ENCODE results near the gene MBP.
"Not testable (repeated sequence)": the region's sequence is repeated elsewhere in the genome, so short reads cannot be mapped to it uniquely, and the experiment has no call there.

MBP gene

GRCh38 chr18:76991021-76991688 is 141.4 kb downstream of the MBP start:
- TF ChIP-seq JUND (IDR thresholded peaks at IDR 0.05; ENCODE audit: low read depth): no peak
- in situ Hi-C loops (cut with HindIII; ENCODE audit: low pct_unique_long_range_greater_than_20kb, low sequenced_read_pairs): no loop called here
- DNase-seq (ENCODE audit: low read depth in 1 of 2, low spot score in 1 of 2): no peak

DNA sequence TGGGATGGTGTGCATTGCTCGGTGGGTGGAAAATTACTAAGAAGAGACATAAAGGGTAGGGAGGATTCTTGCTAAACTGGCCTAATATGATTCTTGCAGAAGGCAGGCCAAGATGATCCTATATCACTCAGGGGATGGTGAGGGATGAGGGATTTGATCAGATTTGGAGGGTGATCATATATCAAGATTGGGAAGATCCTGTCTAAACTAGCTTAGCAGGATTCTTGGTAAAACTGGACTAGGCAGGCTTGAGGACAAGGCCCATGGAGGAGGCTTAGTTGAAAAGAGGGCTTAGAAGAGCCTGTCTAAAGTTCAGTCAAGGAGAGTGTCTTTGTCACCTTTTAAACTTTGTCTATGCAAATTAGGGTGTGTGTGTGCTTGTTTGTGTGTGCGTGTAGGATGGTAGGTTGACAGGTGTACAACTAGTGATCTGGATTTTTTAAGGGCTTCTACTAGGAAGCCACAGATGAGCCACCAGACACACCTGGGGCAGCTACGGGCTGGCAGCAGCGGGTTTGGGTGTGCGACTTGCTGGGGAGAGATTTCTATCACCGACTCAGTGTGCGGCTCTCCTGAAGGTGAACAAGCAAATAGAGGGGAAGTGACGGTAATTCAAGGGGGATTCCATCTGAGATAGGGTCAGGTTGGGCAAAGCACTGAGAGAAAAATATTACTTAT is 142.1 kb downstream of the MBP start:
- DNase-seq (ENCODE audit: low read depth in 1 of 2, low spot score in 1 of 2); in situ Hi-C loops (cut with HindIII; ENCODE audit: low pct_unique_long_range_greater_than_20kb, low sequenced_read_pairs): not testable (repeated sequence)

DNA sequence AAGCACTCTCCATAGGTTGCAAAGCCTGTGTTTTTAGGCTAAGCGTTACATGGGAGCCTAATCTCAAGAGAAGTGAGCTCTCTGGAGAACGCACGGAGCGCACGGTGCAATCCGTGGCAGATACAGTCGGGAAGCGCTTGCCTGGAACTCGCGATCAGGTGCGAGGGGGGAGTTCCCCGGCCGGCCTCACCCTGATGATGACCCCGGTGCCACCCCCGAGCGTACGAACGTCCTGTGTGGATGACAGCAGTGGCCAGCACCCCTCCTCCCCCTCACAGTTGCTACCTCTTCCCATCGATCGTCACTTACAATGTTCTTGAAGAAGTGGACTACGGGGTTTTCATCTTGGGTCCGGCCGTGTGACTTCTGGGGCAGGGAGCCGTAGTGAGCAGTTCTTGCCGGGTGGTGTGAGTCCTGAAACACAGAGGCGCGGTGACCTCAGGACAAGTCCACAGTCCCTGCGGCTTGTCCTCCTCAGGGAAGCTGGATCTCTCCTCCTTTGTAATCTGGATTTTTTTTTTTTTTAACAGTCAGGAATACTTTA is 142.9 kb downstream of the MBP start:
- in situ Hi-C loops (cut with HindIII; ENCODE audit: low pct_unique_long_range_greater_than_20kb, low sequenced_read_pairs): no loop called here
- DNase-seq (ENCODE audit: low read depth in 1 of 2, low spot score in 1 of 2): no peak
- TF ChIP-seq JUND (IDR thresholded peaks at IDR 0.05; ENCODE audit: low read depth): no peak

- DNase-seq (ENCODE audit: low read depth in 1 of 2, low spot score in 1 of 2): no peak
- in situ Hi-C loops (cut with HindIII; ENCODE audit: low pct_unique_long_range_greater_than_20kb, low sequenced_read_pairs): no loop called here
- no peak for TF ChIP-seq JUND (IDR thresholded peaks at IDR 0.05; ENCODE audit: low read depth)
Measured at GRCh38 chr18:76988827-76989646, 143.5 kb downstream of the MBP start.

DNA sequence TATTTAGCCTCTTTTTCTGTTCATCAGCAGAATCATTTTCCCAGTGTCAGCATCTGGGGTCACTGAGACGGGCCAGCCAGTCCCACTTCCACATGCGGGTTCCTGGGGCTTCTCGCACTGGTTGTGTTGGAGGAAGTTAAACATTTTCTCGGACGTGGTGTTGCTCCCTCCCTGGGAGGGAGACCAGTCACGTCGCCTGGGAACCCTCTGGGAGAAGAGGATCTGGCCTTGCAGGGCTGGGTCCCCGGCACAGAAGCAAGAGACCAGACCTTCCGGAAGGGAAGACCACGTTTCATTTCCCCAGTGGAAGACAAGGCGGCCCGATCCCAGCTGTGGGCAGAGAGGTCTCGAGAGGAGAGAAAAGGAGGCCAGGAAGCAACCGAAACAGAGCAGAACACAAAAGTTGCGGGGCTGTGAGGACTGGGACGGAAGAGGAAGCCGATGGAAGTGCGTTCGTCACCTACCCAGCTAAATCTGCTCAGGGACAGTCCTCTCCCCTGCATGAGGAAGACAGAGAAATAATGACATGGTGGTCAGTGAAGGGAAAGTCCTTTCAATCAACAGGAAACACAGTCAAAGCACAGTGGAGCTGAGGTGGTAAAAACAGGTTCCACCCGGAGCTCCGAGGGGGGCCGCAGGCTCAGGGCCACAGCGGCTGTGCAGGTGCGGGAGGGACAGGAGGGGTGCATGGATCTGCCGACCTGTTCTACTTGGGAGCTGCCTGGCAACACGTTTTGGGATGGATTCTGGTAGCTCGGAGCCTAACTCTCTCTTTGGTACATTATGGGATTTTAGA is 144.4 kb downstream of the MBP start:
- no peak for TF ChIP-seq JUND (IDR thresholded peaks at IDR 0.05; ENCODE audit: low read depth)
- DNase-seq (ENCODE audit: low read depth in 1 of 2, low spot score in 1 of 2): no peak
- in situ Hi-C loops (cut with HindIII; ENCODE audit: low pct_unique_long_range_greater_than_20kb, low sequenced_read_pairs): no loop called here

- no peak for DNase-seq (ENCODE audit: low read depth in 1 of 2, low spot score in 1 of 2)
- in situ Hi-C loops (cut with HindIII; ENCODE audit: low pct_unique_long_range_greater_than_20kb, low sequenced_read_pairs): no loop called here
- TF ChIP-seq JUND (IDR thresholded peaks at IDR 0.05; ENCODE audit: low read depth): no peak
Measured at GRCh38 chr18:76986406-76986805, 146.2 kb downstream of the MBP start.

DNA sequence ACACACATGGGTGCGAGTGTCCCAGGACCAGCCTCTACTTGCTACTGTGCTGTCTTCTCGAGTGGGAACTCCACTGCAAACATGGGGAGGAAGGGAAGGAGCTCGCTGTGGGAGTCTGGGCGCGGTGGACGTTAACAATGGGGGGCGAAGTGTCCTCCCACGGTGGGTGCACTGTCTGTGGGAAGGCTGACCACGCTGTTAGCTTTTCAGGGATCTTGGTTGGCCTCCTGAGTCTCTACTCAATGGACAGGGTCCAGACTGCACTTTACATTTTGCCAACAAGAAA is 146.7 kb downstream of the MBP start:
- in situ Hi-C loops (cut with HindIII; ENCODE audit: low pct_unique_long_range_greater_than_20kb, low sequenced_read_pairs): no loop called here
- TF ChIP-seq JUND (IDR thresholded peaks at IDR 0.05; ENCODE audit: low read depth): no peak
- DNase-seq (ENCODE audit: low read depth in 1 of 2, low spot score in 1 of 2): no peak

- DNase-seq (ENCODE audit: low read depth in 1 of 2, low spot score in 1 of 2): no peak
- in situ Hi-C loops (cut with HindIII; ENCODE audit: low pct_unique_long_range_greater_than_20kb, low sequenced_read_pairs): no loop called here
- no peak for TF ChIP-seq JUND (IDR thresholded peaks at IDR 0.05; ENCODE audit: low read depth)
Measured at GRCh38 chr18:76985156-76985950, 147.2 kb downstream of the MBP start.

DNA sequence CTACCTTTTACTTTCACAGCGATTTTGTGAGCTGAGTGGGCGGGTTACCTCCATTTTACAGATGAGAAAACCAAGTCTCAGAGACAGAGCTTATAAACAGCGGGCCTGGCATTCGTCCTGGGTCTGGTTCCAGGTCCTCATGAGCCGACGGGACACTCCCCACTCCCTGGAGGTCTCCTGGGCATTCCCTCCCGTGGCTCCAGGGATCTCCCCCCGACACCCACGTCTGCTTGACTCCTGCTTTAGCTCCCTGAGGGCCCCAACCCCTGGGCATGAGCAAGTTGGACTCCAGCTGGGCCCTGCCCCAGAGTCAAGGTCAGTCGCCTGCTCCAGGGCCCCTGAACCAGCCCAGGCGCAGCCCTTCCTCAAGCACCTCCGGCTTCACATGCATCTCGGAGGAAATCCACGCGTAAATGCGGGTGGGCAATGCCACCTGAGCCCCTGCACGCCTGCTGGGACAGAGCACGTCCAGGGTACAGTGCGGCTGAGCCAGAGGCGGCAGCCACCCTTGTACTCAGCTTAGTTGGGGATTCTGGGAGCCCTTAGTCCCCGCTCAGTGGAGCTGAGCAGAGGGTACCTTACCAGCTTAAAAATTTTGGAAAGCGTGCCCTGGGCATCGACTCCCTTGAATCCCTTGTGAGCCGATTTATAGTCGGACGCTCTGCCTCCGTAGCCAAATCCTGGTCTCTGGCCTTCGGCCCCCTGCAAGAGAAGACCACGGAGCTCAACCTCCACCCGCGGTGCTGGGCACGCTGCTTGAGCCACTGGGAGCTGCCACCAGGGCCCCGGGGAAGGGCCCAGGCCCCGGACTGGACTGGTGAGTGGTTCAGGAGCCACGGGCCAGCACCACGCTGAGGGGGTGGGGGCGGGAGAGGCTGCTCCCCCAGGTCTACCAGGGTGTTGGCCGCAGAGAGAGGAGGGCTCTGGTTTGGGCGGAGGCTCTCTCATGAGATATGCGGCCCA is 148.1 kb downstream of the MBP start:
- TF ChIP-seq JUND (IDR thresholded peaks at IDR 0.05; ENCODE audit: low read depth): no peak
- DNase-seq (ENCODE audit: low read depth in 1 of 2, low spot score in 1 of 2): no peak
- in situ Hi-C loops (cut with HindIII; ENCODE audit: low pct_unique_long_range_greater_than_20kb, low sequenced_read_pairs): no loop called here

GRCh38 chr18:76983613-76984051 is 149.0 kb downstream of the MBP start:
- in situ Hi-C loops (cut with HindIII; ENCODE audit: low pct_unique_long_range_greater_than_20kb, low sequenced_read_pairs): no loop called here
- DNase-seq (ENCODE audit: low read depth in 1 of 2, low spot score in 1 of 2): no peak
- TF ChIP-seq JUND (IDR thresholded peaks at IDR 0.05; ENCODE audit: low read depth): no peak
